Measurements from ENCODE around the gene SYDE1.
A peak's percentile ranks its signal among the peaks of the same experiment; 100 is the strongest.
"Not testable (repeated sequence)": the region's sequence is repeated elsewhere in the genome, so short reads cannot be mapped to it uniquely, and the experiment has no call there.

Gene SYDE1

DNA sequence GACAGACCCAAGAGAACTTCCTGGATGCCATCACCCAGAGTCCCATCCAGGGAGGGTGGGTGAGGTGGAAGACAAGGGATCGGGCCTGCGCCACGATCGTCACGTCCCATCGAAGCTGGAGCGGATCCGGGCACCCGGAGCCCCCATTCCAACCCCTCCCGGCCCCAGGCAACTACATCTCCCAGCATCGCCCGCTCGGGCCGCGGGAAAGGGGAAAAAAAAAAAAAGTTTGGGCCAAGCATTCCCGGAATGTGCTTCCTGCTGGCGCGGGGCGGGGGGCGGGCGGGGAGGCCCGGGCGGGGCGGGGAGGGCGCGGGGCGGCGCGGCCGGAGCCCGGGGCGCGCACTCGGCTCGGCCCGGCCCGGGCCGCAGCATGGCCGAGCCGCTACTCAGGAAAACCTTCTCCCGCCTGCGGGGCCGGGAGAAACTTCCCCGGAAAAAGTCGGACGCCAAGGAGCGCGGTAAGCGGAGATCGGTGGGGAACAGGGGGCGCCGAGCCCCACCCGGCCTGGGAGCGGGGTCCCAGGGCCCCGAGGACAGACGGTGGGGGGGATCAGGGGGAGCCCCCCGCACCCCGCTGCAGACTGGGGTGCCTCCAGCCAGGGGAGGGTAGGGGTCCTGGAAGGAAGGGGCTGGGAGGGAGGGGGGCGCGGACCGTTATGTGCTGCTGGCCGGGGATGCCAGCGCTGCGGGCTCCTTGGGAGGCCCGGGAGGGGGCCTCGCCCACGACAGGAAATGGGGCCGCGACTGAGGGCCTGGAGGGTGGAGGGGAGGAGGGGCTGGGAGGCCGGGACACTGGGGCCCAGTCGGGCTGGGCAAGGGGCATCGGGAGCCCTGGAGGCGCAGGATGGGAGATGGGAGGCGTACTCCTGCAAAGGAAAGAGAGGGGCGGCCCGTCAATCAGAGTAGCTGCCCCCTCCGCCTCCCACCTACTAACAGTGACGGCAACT lies at the start of gene SYDE1:
Gene SYDE1 (plus strand): TSS at position 341 of the 950 bp plus-strand sequence. CDS start 33 bp downstream, at position 374.
- no peak for DNase-seq (ENCODE audit: low spot score)

- DNase-seq (ENCODE audit: low spot score): no peak
Observed at GRCh38 chr19:15062036-15062435, 45.2 kb upstream of the SYDE1 start.

- not testable (repeated sequence) for DNase-seq (ENCODE audit: low spot score)
Observed at GRCh38 chr19:15070386-15070785, 36.8 kb upstream of the SYDE1 start.

DNA sequence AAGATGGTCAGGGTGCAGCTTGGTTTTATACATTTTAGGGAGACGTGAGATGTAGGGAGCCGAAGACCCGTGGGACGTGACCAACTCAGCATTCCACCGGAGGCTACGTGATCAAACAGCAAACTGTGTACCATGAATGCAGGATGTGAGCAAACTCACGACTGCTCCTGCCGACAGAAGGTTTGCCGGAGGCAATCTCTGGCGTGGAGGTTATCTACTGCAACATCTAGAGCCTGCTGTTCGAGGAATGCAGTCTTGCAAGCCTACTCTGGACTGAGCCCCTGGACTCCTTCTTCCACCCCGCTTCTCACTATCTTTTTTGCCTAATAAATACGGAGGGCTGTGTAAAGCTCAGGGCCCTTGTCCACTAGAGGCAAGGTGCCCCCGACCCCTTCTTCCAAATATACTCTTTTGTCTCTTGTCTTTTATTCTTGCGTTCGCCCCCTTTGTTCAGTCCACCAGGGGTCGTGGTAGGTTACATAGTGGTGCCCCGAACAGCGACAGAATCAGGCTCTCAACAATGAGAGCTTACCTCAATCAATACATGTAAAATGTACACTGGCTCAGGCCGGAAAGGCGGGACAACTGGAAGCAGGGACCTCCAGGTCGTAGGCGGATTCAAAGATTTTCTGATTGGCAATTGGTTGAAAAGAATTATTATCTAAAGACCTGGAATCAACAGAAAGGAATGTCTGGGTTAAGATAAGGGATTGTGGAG lies 34.1 kb upstream of the SYDE1 start:
- no peak for DNase-seq (ENCODE audit: low spot score)

DNA sequence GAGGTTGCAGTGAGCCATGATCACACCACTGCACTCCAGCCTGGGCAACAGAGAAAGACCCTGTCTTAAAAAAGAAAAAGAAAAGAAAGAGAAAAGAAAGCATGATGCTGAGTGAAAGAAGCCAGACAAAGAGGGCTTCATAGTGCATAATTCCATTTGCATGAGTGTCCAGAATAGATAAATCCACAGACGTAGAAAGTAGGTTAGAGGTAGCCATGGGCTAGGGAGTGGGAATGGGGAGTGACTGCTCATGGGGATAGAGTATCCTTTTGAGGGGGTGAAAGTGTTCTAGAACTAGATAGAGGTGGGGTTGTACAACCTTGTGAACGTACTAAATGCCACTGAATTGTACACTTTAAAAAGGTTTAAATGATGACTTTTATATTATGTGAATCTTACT lies 32.8 kb upstream of the SYDE1 start:
- no peak for DNase-seq (ENCODE audit: low spot score)

- DNase-seq (ENCODE audit: low spot score): no peak
Observed at GRCh38 chr19:15075806-15076205, 31.4 kb upstream of the SYDE1 start.

DNA sequence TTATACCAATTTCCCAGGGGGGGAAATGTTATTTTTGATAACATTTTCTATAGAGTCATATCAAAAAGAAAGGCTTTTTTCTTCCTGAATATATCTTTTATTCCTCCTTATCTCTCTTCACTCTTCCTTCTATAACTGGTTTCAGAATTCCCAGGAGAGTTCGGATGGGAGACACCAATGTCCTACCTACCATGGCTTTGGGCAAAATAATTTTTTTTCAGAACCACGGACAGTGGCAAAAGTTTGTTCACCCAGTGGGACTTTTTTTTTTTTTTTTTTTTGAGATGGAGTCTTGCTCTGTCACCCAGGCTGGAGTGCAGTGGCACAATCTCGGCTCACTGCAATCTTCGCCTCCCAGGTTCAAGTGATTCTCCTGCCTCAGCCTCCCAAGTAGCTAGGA lies 27.2 kb upstream of the SYDE1 start:
- DNase-seq (ENCODE audit: low spot score): not testable (repeated sequence)

DNA sequence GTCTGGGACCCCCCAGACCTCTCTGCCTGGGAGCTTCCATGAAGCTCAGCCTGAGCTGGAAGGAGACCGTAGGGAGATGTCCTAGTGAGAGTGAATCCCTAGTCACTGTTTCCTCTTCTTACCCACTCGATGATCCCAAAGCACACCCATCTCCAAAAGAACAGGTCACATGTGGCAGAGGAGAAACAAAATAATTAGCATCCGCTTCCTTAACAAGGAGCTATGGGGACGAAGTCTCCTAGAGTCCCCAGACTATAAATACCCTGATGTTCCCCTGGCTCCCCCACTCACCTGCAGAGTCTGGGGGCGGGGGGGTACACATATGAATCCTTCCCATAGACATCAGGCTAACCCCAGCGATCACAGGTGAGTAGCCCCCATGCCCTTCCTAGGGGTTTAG lies 25.3 kb upstream of the SYDE1 start, which contains the start of gene OR1I1:
Gene OR1I1 (plus strand): TSS at position 301 of the 400 bp plus-strand sequence. CDS start 4,855 bp downstream, outside the sequence.
- no peak for DNase-seq (ENCODE audit: low spot score)

DNA sequence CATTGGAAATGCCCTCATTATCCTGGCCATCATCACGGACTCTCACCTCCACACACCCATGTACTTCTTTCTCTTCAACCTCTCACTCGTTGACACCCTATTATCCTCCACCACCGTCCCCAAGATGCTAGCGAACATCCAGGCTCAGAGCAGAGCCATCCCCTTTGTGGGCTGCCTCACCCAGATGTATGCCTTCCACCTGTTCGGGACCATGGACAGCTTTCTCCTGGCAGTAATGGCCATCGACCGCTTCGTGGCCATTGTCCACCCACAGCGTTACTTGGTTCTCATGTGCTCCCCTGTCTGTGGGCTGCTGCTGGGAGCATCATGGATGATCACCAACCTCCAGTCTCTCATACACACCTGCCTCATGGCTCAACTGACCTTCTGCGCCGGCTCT lies 20.0 kb upstream of the SYDE1 start:
- DNase-seq (ENCODE audit: low spot score): no peak

- peak; percentile 82 for DNase-seq (ENCODE audit: low spot score)
Observed at GRCh38 chr19:15091918-15092753, 15.1 kb upstream of the SYDE1 start.

DNA sequence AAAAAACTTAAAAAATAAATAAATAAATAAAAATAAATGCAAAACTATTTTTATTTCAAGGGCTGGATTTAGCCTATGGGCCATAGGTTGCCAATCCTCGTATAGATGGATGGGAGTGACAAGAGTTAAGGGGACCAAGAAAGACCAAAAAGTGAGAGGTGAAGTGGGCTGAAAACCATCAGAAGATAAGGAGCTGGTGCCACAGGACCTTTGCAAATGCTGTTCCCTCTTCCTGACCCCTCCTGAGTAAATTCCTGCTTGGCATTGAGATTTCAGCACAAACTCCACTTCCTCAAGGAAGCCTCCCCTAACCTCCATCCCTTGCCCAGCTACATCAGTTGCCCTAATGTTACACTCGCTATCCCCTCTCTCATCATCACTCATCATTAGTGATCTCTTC lies 14.2 kb upstream of the SYDE1 start:
- no peak for DNase-seq (ENCODE audit: low spot score)

- DNase-seq (ENCODE audit: low spot score): no peak
Observed at GRCh38 chr19:15096223-15096622, 11.0 kb upstream of the SYDE1 start.

DNA sequence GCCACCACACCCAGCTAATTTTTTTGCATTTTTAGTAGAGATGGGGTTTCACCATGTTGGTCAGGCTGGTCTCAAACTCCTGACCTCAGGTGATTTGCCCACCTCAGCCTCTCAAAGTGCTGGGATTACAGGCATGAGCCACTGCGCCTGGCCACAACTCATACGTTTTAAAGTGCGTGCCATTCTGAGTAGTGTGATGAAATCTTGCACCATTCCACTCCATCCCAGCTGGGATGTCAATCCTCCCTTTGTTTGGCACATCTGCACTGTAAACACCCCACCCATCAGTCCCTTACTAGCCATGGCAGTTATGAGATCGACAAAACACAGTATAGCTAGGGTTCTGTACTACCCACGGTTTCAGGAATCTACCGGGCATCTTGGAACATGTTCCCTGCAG lies 9.2 kb upstream of the SYDE1 start:
- not testable (repeated sequence) for DNase-seq (ENCODE audit: low spot score)

DNA sequence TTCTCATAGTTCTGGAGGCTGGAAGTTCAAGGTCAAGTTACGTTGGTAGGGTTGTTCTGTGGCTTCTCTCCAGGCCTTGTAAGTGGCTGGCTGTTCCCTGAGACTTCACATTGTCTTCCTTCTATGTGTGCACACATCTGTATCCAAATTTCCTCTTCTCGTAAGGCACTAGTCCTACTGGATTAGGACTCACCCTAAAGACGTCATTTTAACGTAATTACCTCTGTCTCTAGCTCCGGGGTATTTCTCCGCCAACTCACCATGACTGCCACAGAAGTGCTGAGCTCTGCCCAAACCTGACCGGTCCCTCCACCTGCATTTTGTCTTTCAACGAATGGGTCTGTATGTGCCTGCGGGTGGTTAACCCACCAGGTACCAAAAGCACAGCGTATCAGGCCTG lies 8.7 kb upstream of the SYDE1 start:
- DNase-seq (ENCODE audit: low spot score): no peak

DNA sequence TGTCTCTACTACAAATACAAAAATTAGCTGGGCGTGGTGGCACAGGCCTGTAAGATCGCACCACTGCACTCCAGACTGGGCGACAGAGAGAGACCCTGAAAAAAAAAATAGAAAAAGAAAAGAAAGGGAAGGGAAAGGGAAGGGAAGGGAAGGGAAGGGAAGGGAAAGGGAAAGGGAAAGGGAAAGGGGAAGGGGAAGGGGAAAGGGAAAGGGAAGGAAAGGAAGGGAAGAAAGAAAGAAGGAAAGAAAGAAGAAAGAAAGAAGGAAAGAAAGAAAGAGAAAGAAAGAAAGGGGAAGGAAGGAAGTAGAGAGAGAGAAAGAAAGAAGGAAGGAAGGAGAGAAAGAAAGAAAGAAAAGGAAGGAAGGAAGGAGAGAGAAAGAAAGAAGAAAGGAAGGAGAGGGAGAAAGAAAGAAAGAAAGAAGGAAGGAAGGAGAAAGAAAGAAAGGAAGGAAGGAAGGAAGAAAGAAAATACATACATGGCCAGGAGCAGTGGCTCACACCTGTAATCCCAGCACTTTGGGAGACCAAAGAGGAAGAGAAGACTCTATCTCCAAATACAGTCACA lies 8.1 kb upstream of the SYDE1 start:
- no peak for DNase-seq (ENCODE audit: low spot score)

DNA sequence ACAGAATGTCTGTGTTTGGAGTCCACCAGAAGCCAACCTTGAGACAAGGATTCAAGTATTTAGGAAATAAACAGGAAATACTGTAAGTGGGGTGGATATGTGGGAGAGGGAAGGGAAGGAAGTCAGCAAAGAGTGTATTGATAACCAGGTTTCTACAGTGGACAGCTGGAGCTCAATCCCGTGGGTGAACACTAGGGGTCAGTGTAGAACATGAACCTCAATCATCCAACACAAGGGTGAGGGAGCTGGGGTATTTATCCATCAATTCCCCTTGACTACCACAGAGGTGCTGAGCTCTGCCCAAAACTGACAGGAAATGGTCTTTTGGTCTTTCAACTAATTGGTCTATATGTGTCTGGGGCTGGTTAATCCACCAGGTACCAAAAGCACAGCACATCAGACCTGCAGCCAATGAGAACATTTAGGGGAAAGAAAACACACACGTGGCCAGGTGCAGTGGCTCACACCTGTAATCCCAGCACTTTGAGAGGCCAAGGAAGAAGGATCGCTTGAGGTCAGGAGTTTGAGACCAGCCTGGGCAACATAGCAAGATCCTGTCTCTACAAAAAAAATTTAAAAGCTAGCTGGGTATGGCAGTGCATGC lies 5.6 kb upstream of the SYDE1 start:
- DNase-seq (ENCODE audit: low spot score): no peak

DNA sequence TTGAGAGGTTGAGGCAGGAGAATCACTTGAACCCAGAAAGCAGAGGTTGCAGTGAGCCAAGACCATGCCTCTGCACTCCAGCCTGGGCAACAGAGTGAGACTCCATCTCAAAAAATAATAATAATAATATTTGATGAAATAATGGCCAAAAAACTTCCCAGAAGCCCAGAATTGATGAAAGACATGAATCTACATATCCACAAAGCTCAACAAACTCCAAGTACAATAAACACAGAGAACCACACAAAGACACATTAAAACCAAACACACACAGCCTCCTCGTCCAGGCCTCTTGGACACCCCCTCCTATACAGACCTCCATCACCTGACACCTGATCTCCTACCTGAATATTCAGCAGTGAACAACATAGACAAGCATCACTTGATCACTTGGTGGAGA lies 3.2 kb upstream of the SYDE1 start:
- no peak for DNase-seq (ENCODE audit: low spot score)

GRCh38 chr19:15104411-15104810 lies 2.8 kb upstream of the SYDE1 start:
- no peak for DNase-seq (ENCODE audit: low spot score)

- DNase-seq (ENCODE audit: low spot score): no peak
Observed at GRCh38 chr19:15105044-15105443, 2.2 kb upstream of the SYDE1 start.

GRCh38 chr19:15108145-15108844 lies 1.1 kb downstream of the SYDE1 start:
- DNase-seq (ENCODE audit: low spot score): no peak

Data from RKO (cell line).